Osteoblast (primary cell): ENCODE data around the gene GRM7. TPM values are rescaled to one million over a fixed set of nuclear protein-coding genes. Genes with fewer than 3 reads are reported as not detected.

Source experiments
- DNase-seq: peaks from one replicate; pipeline ENCODE4 v3.0.0; 2011; ENCODE audit warnings: low spot score, mixed read lengths; ENCODE audit not compliant: insufficient read length; ENCODE audit errors: missing footprints
- H2AFZ ChIP-seq: 2 replicates; pipeline ENCODE4 v1.6.0; 2011; ENCODE audit warnings: mild to moderate bottlenecking, low read length
- H3K27ac ChIP-seq: 2 replicates; pipeline ENCODE4 v1.5.1; 2011; ENCODE audit warnings: mild to moderate bottlenecking, low read depth, low read length, moderate library complexity
- H3K27me3 ChIP-seq: 2 replicates; pipeline ENCODE4 v1.6.0; 2012; ENCODE audit warnings: mild to moderate bottlenecking, control low read depth, inconsistent platforms, low read length, moderate library complexity; ENCODE audit not compliant: insufficient read depth
- H3K36me3 ChIP-seq: 2 replicates; pipeline ENCODE4 v1.5.1; 2011; ENCODE audit warnings: mild to moderate bottlenecking, low read length, control low read depth, moderate library complexity; ENCODE audit not compliant: insufficient read depth
- H3K4me1 ChIP-seq: 2 replicates; pipeline ENCODE4 v1.5.1; 2011; ENCODE audit warnings: mild to moderate bottlenecking, low read length, control low read depth, moderate library complexity; ENCODE audit not compliant: insufficient read depth
- H3K4me2 ChIP-seq: 2 replicates; pipeline ENCODE4 v1.6.0; 2011; ENCODE audit warnings: mild to moderate bottlenecking, low read length; ENCODE audit not compliant: insufficient read depth
- H3K4me3 ChIP-seq: fragments of 200-600 bp; sonication (generic); 3 replicates; pipeline ENCODE4 v1.5.1; 2012; ENCODE audit warnings: mild to moderate bottlenecking, low read length, inconsistent platforms; ENCODE audit not compliant: insufficient read depth
- H3K79me2 ChIP-seq: 2 replicates; pipeline ENCODE4 v1.6.0; 2012; ENCODE audit warnings: mild to moderate bottlenecking, low read length, control low read depth, inconsistent platforms; ENCODE audit not compliant: insufficient read depth
- H3K9me3 ChIP-seq: 2 replicates; pipeline ENCODE4 v1.5.1; 2011; ENCODE audit warnings: low read depth, low read length, control low read depth
- H4K20me1 ChIP-seq: 2 replicates; pipeline ENCODE4 v1.6.0; 2012; ENCODE audit warnings: mild to moderate bottlenecking, low read length, control low read depth; ENCODE audit not compliant: insufficient read depth
- CTCF ChIP-seq: IDR thresholded peaks from 2 replicates; pipeline ENCODE4 v1.5.1; 2011; ENCODE audit warnings: mild to moderate bottlenecking, low read depth, low read length, moderate library complexity; ENCODE audit errors: extremely low read depth
- total RNA-seq: library from RNA; depleted of rRNA; stranded (reverse); fragments of >200 nt; gene quantifications from 2 replicates; pipeline ENCODE4 v1.2.3, GENCODE V29; 2012

GRM7 gene
- total RNA-seq, 1 donor: not detected

- TF ChIP-seq CTCF: no peak
- H3K9me3 ChIP-seq: no peaks in the 10 kb centered on the region
- no peaks in the 10 kb centered on the region for H3K79me2 ChIP-seq
Measured at GRCh38 chr3:7367968-7368367, 507.1 kb downstream of the GRM7 start.

GRCh38 chr3:7368597-7368996, 507.7 kb downstream of the GRM7 start:
- no peak for DNase-seq
- Histone ChIP-seq H3K27me3 (no peaks in the 10 kb centered on the region), H4K20me1 (no peaks in the 10 kb centered on the region), H3K9me3 (no peaks in the 10 kb centered on the region), H3K27ac (no peak overlapping the region), H2AFZ (no peak overlapping the region), H3K36me3 (no peaks in the 10 kb centered on the region), H3K79me2 (no peaks in the 10 kb centered on the region), H3K4me3 (no peak overlapping the region), H3K4me1 (no peaks in the 10 kb centered on the region), H3K4me2 (no peak overlapping the region)
- TF ChIP-seq CTCF: no peak

More at GRCh38 chr3:7367968-7368367, 507.1 kb downstream of the GRM7 start:
- Histone ChIP-seq H3K4me2 (no peak overlapping the region), H4K20me1 (no peaks in the 10 kb centered on the region), H3K27me3 (no peaks in the 10 kb centered on the region), H2AFZ (no peak overlapping the region), H3K27ac (no peak overlapping the region), H3K4me1 (no peaks in the 10 kb centered on the region), H3K4me3 (no peak overlapping the region), H3K36me3 (no peaks in the 10 kb centered on the region)
- DNase-seq: no peak

GRCh38 chr3:7371693-7372572, 511.0 kb downstream of the GRM7 start:
- H3K27me3 ChIP-seq: no peaks in the 10 kb centered on the region
- H3K9me3 ChIP-seq: no peaks in the 10 kb centered on the region
- H3K36me3 ChIP-seq: no peaks in the 10 kb centered on the region
- no peaks in the 10 kb centered on the region for H3K79me2 ChIP-seq
- no peak overlapping the region for H2AFZ ChIP-seq
- no peak overlapping the region for H3K4me2 ChIP-seq
- H4K20me1 ChIP-seq: no peaks in the 10 kb centered on the region
- H3K4me1 ChIP-seq: no peaks in the 10 kb centered on the region
- H3K27ac ChIP-seq: no peak overlapping the region
- DNase-seq: no peak
- no peak for TF ChIP-seq CTCF
- no peak overlapping the region for H3K4me3 ChIP-seq

- Histone ChIP-seq H3K9me3 (no peaks in the 10 kb centered on the region), H3K4me2 (no peak overlapping the region), H3K27ac (no peak overlapping the region), H3K36me3 (no peaks in the 10 kb centered on the region), H3K4me3 (no peak overlapping the region), H2AFZ (no peak overlapping the region), H3K27me3 (no peaks in the 10 kb centered on the region), H3K79me2 (no peaks in the 10 kb centered on the region), H4K20me1 (no peaks in the 10 kb centered on the region), H3K4me1 (no peaks in the 10 kb centered on the region)
- no peak for DNase-seq
- no peak for TF ChIP-seq CTCF
Measured at GRCh38 chr3:7377103-7377502, 516.2 kb downstream of the GRM7 start.
